ENCODE measurements around the gene TTC38. TPM values are rescaled to one million over a fixed set of nuclear protein-coding genes. Genes with fewer than 3 reads are reported as not detected.

The TTC38 gene
- total RNA-seq, 1 donor from 2014 or later, result 47.3 TPM

GRCh38 chr22:46245511-46245910 lies 22.3 kb upstream of the TTC38 start:
- Mint-ChIP-seq H3K4me3 (ENCODE audit: low read depth) (no peak overlapping the region), H3K4me1 (ENCODE audit: low read depth) (peaks cover 12% of the 10 kb centered on the region), H3K36me3 (ENCODE audit: insufficient read depth) (no peaks in the 10 kb centered on the region), H3K27me3 (no peaks in the 10 kb centered on the region), H3K9me3 (ENCODE audit: low read depth) (no peaks in the 10 kb centered on the region), H3K27ac (no peak overlapping the region)
- TF ChIP-seq CTCF (IDR thresholded peaks at IDR 0.05; ENCODE audit: unreplicated experiment), result no peak
- DNase-seq (ENCODE audit: low spot score, unreplicated experiment), result no peak

- Mint-ChIP-seq H3K4me3 (ENCODE audit: low read depth) (no peak overlapping the region), H3K4me1 (ENCODE audit: low read depth) (peaks cover 7% of the 10 kb centered on the region), H3K36me3 (ENCODE audit: insufficient read depth) (no peaks in the 10 kb centered on the region), H3K27ac (no peak overlapping the region), H3K27me3 (no peaks in the 10 kb centered on the region), H3K9me3 (ENCODE audit: low read depth) (no peaks in the 10 kb centered on the region)
- no peak for TF ChIP-seq CTCF (IDR thresholded peaks at IDR 0.05; ENCODE audit: unreplicated experiment)
- DNase-seq (ENCODE audit: low spot score, unreplicated experiment), result no peak
These were observed 21.6 kb upstream of the TTC38 start for GRCh38 chr22:46246178-46246577.

- Mint-ChIP-seq H3K4me3 (ENCODE audit: low read depth) (no peak overlapping the region), H3K4me1 (ENCODE audit: low read depth) (peaks cover 8% of the 10 kb centered on the region), H3K27ac (no peak overlapping the region), H3K9me3 (ENCODE audit: low read depth) (no peaks in the 10 kb centered on the region), H3K36me3 (ENCODE audit: insufficient read depth) (no peaks in the 10 kb centered on the region), H3K27me3 (no peaks in the 10 kb centered on the region)
- DNase-seq (ENCODE audit: low spot score, unreplicated experiment), result no peak
- TF ChIP-seq CTCF (IDR thresholded peaks at IDR 0.05; ENCODE audit: unreplicated experiment), result no peak
These were observed 20.3 kb upstream of the TTC38 start for GRCh38 chr22:46247443-46247975.

GRCh38 chr22:46250035-46250782 lies 17.6 kb upstream of the TTC38 start, which contains the start of gene CDPF1:
CDPF1 (minus strand) TSS chr22:46250293; CDS start chr22:46248284, 2,009 bp downstream.
- peaks cover 8% of the 10 kb centered on the region for H3K4me1 Mint-ChIP-seq (ENCODE audit: low read depth)
- H3K4me3 Mint-ChIP-seq (ENCODE audit: low read depth), result peak within 1 kb of the TSS; percentile 77
- peak; percentile 78 for DNase-seq (ENCODE audit: low spot score, unreplicated experiment)
- peak; percentile 15 for TF ChIP-seq CTCF (IDR thresholded peaks at IDR 0.05; ENCODE audit: unreplicated experiment)
- H3K36me3 Mint-ChIP-seq (ENCODE audit: insufficient read depth), result peaks cover 1% of the 10 kb centered on the region
- H3K27ac Mint-ChIP-seq, result peak within 1 kb of the TSS; percentile 54
- no peaks in the 10 kb centered on the region for H3K9me3 Mint-ChIP-seq (ENCODE audit: low read depth)
- no peaks in the 10 kb centered on the region for H3K27me3 Mint-ChIP-seq

GRCh38 chr22:46250783-46251125 lies 17.1 kb upstream of the TTC38 start:
- no peak for TF ChIP-seq CTCF (IDR thresholded peaks at IDR 0.05; ENCODE audit: unreplicated experiment)
- peaks cover 8% of the 10 kb centered on the region for H3K4me1 Mint-ChIP-seq (ENCODE audit: low read depth)
- no peaks in the 10 kb centered on the region for H3K27me3 Mint-ChIP-seq
- no peak for DNase-seq (ENCODE audit: low spot score, unreplicated experiment)
- peak overlapping the region; percentile 77 for H3K4me3 Mint-ChIP-seq (ENCODE audit: low read depth)
- H3K9me3 Mint-ChIP-seq (ENCODE audit: low read depth), result no peaks in the 10 kb centered on the region
- H3K27ac Mint-ChIP-seq, result peak overlapping the region; percentile 23
- H3K36me3 Mint-ChIP-seq (ENCODE audit: insufficient read depth), result peaks cover 1% of the 10 kb centered on the region

Measured in progenitor cell of endocrine pancreas (in vitro differentiated cells).